ENCODE data around the gene MRPS7.

Gene MRPS7

DNA sequence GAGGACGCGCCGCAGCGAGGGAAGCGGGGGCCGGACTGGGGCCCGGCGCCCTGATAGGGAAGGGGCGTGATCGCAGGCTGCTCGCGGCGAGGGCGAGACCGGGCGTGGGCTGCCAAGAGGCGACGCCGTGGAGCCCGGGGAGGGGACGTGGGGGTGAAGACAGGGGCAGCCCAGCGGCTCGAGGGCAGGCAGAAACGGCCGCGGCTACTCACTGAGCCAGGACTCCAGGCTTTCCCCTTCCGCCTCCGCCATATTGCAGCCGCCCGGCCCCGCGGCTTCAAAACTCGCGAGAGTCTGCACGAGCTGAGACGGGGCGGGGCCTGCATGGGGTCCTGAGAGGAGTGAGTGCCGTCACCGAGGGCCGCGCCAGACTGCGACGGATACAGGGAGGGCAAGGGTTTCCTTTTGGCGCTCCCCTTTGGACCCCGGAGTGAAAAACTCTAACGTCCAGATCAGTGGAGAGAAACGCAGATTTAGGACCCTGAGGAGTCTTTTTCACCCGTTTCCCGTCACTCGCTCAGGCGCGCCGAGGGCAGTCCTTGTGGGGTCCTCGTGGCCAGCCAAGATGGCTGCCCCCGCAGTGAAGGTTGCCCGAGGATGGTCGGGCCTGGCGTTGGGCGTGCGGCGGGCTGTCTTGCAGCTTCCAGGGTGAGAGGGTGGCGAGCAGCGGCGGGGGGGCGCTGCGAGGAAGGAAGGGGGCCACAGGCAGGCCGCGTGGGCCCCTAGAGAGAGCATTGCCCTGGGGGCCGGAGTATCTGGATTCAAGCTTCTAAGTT is at the start of gene MRPS7, which contains the start of gene GGA3:
MRPS7 (plus strand) TSS at position 544 of the 776 bp plus-strand sequence; CDS start at position 566, 22 bp downstream.
GGA3 (minus strand) TSS at position 271 of the 776 bp plus-strand sequence; CDS start at position 252, 19 bp downstream.
- DNase-seq (ENCODE audit: low spot score) = peak; percentile 94

DNA sequence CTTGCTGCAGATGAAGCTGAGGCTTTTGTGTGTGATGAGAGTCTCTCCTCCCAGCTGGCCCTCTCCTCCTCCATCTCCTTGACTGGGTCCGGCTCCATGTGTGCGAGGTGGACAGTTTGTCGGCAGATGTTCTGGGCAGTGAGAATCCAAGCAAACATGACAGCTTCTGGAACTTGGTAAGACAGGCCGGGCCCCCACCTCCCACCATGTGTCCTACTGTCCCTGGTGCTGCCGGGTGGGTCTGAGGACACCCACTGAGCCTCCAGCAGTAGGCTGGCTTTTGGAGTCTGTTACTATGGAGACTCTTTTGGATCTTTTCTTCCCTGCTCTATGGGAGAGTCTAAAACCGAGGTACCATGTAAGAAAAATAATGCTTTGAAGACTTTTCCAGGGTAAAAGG is 43.5 kb upstream of the MRPS7 start:
- DNase-seq (ENCODE audit: low spot score) = no peak

DNA sequence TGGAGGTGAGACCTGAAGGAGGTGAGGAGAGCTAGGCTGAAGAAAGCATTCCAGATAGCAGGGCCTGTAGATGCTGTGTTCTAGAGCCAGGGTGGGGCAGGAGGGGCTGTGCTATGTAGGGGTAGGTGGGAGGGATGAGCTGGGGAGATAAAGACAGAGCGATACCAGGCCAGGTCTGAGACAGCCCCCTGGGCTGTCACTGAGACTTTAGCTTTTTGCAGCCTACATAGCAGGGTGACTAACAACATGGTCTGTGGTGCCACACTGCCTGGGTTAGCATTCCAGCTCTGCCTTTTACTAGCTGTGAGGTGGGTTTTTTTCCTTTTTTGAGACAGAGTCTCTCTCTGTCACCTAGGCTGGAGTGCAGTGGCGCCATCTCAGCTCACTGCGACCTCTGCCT is 41.9 kb upstream of the MRPS7 start:
- DNase-seq (ENCODE audit: low spot score) = no peak

DNA sequence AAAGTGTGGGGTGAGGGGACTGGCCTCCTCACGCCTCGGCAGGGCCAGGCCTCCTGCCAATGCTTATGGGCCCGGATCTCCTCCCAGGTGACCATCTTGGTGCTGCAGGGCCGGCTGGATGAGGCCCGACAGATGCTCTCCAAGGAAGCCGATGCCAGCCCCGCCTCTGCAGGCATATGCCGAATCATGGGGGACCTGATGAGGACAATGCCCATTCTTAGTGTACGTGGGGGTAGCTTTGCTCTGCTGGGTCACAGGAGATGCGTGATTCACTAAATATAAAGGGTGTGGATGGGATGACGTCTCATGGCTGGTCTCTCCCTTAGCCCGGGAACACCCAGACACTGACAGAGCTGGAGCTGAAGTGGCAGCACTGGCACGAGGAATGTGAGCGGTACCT is 36.7 kb upstream of the MRPS7 start:
- no peak for DNase-seq (ENCODE audit: low spot score)

DNA sequence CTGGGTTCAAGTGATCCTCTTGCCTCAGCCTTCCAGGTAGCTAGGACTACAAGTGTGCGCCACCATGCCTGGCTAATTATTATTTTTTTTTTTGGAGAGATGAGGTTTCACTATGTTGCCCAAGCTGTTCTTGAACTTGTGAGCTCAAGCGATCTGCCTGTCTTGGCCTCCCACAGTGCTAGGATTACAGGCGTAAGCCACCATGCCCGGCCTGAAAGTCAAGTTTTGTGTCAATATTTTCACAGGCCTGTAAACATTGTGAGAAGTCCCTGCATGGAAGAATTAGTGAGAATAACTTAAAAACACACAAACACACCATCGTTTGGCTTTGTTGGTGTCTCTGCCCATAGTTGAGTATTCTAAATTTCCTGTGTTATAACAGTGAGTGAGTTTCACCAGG is 34.0 kb upstream of the MRPS7 start:
- DNase-seq (ENCODE audit: low spot score) = no peak

DNA sequence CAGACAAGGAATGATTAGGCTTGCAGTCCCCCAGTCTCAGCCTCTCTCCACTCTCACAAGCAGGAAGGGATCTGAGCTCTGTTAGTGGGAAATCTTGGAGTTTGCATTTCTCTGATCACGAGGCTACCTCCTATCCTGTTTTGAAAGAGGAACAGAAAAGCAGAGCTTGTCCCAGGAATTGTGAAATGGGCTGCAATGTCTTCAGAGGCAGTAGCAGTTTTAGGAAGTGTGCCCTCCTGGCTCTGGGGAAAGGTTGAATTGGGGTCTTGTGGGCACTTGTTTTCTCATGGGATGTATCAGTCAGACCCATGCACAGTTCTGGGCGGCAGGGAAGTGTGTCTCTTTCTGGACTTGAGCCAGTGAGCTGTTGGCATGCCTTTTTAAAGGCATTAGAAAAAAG is 33.4 kb upstream of the MRPS7 start:
- no peak for DNase-seq (ENCODE audit: low spot score)

DNA sequence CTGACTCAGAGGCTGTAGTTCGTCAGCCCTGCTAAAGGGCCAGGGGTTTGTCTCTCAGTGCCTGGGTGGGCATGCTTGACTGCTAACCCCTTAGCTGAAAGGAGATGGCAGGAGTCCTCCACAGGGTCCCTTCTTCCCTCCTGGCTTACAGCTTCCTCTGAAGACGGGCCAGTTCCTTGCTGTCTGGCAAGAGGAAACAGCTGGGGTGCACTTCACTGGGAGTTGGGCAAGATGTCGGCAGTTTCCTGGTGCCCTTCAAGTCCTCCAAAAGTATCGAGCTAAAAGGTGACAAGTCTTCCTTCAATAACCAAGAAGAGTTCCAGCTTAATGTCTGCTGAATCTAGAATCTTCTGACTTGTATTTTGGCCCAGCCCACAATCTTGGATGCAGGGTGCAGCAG is 32.8 kb upstream of the MRPS7 start:
- no peak for DNase-seq (ENCODE audit: low spot score)

DNA sequence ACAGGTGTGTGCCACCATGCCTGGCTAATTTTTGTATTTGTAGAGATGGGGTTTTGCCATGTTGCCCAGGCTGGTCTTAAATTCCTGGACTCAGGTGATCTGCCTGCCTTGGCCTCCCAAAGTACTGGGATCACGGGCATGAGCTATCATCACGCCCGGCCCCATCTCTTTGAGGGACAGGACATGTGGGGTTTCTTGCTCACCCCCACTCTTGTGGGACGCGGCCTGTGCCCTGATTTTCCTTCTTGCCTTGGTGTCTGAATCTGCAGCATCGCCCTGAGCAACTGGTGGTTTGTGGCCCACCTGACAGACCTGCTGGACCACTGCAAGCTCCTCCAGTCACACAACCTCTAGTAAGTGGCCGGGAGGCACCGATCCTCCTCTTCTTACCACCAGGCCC is 30.6 kb upstream of the MRPS7 start:
- DNase-seq (ENCODE audit: low spot score) = no peak

DNA sequence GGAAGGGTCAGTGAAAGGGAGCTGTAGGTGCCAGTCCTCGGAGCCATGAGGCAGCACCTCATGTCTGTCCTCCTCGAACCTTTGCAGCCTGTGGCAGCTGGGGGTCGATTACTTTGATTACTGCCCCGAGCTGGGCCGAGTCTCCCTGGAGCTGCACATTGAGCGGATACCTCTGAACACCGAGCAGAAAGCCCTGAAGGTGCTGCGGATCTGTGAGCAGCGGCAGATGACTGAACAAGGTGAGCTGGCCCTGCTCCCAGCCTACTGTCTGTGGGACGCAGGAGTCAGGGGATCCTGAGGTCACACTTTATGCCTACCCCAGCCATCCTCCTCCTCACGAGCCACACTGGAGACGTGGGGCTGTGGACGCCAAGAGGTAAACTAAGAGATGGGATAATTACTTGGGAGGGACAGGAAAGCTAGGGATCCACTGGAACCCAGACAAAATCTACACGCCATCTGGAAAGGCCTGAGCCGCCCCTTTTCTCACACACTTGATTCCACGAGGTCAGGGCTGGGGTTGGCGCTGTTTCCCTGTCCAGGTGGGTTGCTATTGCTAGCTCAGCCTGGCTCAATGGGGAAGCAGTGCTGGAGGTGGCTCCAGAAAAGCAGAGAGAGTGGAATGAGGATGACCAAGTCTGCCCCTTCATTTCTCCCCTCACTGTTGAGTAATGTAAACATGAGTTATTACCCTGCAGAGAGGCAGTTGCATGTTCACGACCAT is 29.8 kb upstream of the MRPS7 start:
- DNase-seq (ENCODE audit: low spot score) = no peak

DNA sequence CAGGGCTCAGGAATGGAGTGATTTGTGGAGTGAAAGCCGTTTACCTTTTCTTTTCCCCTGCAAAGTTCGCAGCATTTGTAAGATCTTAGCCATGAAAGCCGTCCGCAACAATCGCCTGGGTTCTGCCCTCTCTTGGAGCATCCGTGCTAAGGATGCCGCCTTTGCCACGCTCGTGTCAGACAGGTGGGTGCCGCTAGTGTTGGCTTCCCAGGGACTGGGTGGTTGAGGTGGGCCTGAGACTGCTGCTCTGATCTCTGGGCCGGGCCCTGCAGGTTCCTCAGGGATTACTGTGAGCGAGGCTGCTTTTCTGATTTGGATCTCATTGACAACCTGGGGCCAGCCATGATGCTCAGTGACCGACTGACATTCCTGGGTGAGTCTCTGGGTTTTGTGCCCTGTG is 28.9 kb upstream of the MRPS7 start:
- DNase-seq (ENCODE audit: low spot score) = no peak

DNA sequence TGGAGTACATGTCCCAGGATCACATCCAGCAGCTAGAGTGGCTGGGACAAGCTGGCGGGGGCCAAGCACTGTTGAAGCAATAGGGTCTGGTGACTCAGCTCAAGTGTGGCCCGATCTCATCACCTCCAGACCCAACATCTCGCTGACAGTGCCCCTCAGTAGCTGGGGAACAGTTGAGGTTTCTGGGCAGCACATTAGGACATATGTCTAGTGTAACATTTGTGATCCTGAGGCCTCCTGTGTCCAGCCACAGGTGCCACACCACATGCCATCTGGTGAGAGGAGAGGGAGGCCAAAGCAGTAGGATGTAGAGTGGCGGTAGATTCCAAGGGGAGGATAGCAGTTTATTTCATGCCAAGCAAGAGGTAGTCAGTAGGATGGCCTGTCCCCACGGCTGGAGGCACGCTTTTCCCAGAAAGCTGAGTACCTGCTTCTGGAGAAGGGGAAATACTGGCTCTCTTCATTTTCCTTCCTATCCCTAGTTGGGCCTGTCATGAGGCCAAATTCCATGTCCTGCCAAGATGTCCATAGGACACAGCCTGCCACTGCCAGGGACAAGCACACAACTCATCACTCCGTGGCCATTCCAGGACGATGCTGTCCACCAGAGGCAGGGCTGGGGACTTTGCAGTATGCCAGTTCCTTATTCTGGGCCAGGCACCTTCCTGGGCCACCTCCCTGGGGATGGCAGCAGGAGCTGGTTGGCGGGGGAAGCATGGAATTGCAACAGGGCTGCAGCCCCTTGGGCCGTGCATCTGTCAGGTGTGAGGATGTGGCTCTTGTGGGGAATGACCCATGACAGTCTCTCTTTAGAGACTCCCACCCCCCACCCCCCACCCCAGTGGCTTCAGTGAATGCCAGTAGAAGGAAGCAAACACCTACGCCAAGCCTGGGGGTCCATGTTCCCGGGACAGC is 24.3 kb upstream of the MRPS7 start:
- no peak for DNase-seq (ENCODE audit: low spot score)

DNA sequence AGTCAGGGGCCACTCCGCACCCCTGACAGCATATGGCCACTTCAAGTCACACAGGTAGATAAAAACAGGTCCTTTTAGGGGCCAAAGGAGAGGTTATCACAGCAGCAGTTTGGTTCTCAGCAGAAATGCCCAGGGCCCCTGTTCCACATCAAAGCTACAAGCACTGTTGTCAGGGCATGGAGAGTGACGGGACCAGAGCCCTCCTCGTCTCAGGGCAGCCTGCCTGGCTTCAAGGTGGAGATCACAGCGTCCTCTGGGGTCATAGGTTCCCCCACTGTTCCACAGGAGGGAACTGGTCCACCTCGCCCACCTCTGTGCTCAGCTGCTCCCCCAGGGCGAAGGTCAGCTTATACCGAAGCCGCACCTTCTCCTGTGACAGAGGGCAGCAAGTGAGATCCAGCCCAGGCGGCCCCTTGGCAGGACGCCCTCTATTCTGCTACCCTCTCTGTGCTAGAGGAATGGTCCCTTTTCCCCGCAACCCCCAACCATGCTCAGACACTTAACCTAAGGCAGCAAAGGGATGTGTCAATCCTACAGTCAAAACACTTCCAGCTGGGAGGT is 23.6 kb upstream of the MRPS7 start:
- no peak for DNase-seq (ENCODE audit: low spot score)

DNA sequence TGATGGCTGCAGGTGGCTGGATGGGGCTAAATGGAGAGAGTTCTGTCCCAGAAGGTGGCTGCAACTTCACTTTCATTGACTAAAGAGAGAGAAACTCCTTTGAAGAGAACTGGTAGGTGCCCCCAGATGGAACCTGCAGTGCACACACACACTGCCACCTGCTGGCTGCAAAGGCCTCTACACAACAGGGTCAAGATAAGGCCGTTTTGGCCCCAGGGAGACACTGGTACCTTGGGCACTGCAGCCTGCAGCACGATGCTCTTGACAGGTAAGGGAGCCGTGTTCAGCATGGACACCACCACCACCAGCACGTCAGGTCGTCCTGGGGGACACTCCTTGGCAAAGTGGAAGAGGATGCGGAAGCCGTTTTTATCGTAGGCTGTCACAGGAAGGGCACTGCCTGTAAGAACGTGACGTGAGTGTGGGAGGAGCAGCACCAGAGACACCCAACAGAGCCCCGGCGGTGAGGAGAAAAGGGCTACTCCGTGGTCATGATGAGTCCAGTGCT is 22.9 kb upstream of the MRPS7 start:
- DNase-seq (ENCODE audit: low spot score) = peak; percentile 90

DNA sequence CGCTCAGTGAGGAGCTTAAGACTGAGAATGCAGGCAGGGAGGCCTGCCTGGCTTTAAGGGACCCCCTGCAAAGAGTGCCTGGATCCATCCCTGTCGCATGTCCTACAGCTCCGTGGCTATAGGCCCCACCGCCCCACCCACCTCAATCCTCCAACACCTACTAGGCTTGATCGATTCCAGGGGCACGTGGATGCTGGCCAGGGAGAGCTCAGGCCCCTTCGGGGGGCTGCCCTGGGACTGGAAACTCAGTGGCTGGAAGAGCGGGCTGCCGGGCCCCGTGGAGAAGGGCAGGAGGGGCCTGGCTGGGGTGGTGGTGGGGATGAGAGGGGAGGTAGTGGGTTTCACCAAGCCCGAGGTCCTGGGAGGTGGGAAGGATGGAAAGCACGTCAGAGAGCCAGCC is 22.5 kb upstream of the MRPS7 start:
- no peak for DNase-seq (ENCODE audit: low spot score)

DNA sequence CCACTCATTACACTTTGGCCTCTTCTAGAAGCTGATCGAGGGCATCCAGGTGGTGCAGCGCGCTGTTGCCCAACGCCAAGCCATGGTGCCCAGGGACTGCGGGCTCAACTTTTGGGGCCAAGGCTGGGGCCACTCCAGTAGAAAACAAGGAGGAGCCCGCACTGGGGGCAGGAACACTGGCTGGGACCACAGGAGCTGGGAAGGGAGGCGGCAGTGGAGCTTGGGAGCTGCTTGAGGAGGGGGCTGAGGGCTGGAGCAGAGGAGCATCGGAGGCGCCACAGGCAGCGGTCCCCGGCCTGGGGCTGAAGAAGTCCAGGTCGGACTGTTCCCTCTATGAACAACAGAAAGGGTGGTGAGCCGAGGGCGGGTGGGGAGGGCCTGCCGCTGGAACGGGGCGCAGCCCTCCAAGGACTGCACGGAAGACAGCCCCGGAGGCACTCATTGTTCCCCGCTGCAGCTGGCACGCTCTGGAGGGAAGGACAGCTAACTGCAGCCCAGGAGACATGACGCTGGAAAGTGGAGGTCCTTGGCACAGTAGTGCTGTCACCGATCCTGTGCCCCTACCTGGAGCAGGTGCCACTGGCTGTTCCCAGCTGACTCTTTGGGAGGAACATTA is 21.8 kb upstream of the MRPS7 start:
- DNase-seq (ENCODE audit: low spot score) = no peak

DNA sequence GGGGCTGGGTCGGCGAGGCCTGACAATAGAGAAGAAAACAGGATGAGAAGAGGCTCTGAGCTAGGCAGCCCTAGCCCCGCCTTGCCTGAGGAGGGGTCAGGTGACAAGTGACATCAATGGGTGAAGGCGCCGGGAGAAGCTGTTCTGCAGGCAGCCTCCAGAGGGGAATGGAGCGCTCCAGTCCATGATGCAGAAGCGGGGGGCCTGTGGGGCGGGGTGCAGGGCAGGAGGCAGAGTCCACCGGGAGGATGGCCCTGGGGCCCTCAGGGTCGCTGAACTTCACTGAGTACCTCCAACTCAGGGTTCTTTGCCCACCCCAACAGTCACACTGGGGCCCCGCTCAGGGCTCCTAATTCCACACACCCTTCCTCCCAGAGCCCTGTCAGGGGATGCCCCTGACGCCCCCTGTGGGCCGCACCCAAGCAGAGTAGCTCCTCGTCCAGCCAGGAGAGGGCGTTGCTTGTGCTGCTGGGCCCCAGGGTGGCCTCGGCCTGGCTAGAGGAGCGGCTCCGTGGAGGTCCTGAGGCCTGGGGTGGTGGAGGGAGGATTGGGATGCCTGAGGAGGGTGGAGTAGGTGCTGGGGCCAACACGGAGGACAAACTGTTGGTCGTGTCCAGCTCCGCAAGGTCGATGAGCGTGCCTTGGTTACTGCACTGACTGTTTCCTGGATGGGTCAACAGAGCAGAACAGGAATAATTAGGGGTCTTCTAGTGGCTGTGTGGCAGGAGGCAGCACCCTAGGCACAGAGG is 21.1 kb upstream of the MRPS7 start:
- peak; percentile 90 for DNase-seq (ENCODE audit: low spot score)

DNA sequence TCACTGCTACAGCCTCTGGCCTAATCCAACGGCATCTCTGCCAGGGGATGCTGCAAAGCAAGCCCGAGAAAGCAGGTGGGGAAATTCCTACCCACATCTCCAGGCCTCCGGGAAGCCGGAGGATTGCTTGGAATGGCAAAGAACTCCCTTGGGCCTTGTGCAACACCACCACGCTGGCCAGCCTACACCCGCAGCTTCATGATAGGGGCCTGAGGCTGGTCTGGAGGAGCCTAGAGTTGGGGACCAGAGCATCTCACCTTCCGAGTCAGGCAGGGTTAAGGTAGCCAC is 20.6 kb upstream of the MRPS7 start:
- no peak for DNase-seq (ENCODE audit: low spot score)

DNA sequence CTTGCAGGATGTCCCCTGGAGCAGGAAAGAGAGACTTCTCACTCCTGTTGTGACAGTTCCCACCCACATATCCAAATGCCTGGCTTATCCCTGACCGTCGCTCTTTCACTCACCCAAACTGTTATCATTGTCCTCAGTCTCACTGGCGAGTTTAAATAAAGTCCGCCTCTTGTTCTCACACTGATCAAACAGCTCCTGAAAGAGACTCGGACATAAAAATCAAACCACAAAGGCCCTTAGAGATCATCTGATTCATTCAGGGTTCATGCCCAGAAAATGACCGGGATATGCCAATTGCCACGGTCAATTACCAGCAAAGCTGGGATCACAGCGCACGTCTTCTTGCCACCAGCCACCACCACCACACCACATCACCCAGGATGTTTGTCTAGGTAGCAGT is 20.2 kb upstream of the MRPS7 start:
- DNase-seq (ENCODE audit: low spot score) = no peak

DNA sequence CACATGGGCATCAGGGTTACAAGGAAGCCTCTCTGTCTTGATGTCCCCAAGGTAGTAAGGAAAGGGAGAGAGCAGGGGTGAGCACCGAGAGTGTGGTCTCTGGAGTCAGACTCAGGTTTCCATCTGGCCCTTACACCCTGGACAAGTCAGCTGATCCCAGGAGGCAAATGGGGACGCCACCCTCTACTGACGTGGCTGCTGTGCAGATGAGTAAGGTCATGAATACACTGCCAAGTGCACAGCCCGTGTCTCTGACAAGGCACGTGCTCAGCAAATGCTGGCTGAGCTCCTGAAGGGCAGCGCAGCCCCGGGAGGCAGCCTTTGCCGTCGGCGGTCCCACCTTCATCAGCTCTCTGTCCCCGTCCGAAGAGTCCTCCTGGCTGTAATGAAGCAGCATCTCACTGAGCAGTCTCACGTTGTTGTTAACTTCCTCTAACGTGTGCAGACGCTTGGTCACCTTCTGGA is 19.7 kb upstream of the MRPS7 start:
- no peak for DNase-seq (ENCODE audit: low spot score)

DNA sequence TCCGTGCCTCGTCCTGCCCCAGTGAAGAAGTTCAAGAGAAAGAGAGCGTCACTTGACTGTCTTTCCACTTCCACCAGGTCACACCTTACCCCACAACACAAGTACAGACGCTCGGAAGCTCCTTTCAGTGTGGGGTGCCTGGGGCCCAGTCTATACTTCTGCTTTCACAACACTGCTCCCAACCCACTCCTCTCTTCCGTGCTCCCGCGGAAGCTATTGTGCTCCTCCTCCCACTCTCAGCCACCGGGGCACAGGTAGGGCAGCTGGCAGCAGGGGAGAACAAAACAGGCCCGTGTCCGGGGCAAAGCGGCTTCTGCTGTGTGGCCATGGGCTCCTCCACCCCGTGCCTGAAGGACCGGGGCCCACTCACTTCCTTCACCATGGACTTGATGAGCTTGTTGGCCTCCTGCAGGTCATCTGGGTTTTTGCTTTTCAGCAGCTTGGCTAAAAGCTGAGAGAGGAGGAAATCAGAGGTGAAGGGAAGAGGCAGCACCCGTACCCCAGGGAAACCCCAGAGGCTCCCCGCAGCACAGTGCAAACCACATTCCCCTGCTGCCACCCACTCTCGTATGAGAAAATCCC is 19.1 kb upstream of the MRPS7 start:
- DNase-seq (ENCODE audit: low spot score) = no peak

Measured in HuH-7 (cell line).